ENCODE data around the gene MRPL10. TPM values are rescaled to one million over a fixed set of nuclear protein-coding genes. Genes with fewer than 3 reads are reported as not detected.

The MRPL10 gene
- total RNA-seq, 1 experiment from 2014 or later = 70.2 TPM

GRCh38 chr17:47803201-47803600 lies 28.1 kb downstream of the MRPL10 start:
- Mint-ChIP-seq H3K27ac (ENCODE audit: unreplicated experiment) (no peak overlapping the region), H3K4me3 (ENCODE audit: low read depth, unreplicated experiment) (no peak overlapping the region), H3K4me1 (ENCODE audit: low read depth, unreplicated experiment) (no peaks in the 10 kb centered on the region), H3K27me3 (ENCODE audit: unreplicated experiment) (peaks cover 45% of the 10 kb centered on the region), H3K36me3 (ENCODE audit: insufficient read depth, unreplicated experiment) (peaks cover 12% of the 10 kb centered on the region), H3K9me3 (ENCODE audit: low read depth, unreplicated experiment) (no peaks in the 10 kb centered on the region)
- no peak for DNase-seq
- intact Hi-C loops (cut with micrococcal nuclease; ENCODE audit: unreplicated experiment) = loop anchor here (2.0 kb wide), 1 partner anchor 104 kb away; no protein-coding TSS in a partner anchor
- CTCF ChIA-PET = interaction anchor here (0.5 to 2.1 kb wide), 4 partner anchors 70 to 216 kb away, joined by 3 to 6 read pairs (median 4); partner anchors contain the start of gene TBX21
- TF ChIP-seq CTCF (IDR thresholded peaks at IDR 0.05; ENCODE audit: unreplicated experiment) = no peak
- no TSS peak for BruUV-seq (replicated peaks)

DNA sequence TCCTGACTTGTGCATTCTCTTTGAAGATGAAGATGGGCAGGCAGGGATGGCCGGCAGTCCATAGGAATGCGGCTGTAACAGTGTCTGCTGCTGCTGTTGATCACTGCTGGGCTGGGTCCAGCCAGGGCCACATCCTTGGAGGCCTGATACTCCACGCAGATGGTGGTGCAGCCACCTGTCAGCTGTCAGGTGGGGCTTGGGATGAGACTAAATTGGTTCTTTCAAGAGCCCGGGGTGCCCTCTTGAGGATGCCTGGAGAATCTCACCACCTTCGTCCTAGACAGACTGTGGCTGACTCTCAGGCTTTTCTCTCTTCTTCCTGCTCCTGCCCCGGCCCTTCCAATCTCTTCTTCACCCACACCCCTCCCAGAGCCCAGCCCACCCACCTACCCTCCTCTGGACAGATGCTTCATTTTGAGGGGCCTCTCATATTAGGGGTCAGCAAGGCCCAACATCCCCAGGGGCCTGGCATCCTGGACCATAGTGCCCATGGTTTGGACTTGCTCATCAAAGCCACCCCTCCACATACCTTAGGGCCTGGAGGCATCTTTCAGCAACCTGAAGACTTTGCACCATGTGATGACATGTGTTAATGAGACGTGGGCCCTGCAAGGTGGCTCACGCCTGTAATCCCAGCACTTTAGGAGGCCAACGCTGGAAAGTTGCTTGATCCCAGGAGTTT lies 28.9 kb downstream of the MRPL10 start:
- intact Hi-C loops (cut with micrococcal nuclease; ENCODE audit: unreplicated experiment) = loop anchor here (1.0 to 2.0 kb wide), 2 partner anchors 26 to 104 kb away; no protein-coding TSS in a partner anchor
- BruUV-seq (replicated peaks) = no TSS peak
- CTCF ChIA-PET = interaction anchor here (0.5 to 2.1 kb wide), 4 partner anchors 29 to 216 kb away, joined by 3 to 6 read pairs (median 4); partner anchors contain the start of genes LRRC46, MRPL10 and TBX21
- TF ChIP-seq CTCF (IDR thresholded peaks at IDR 0.05; ENCODE audit: unreplicated experiment) = peak; percentile 75
- Mint-ChIP-seq H3K4me3 (ENCODE audit: low read depth, unreplicated experiment) (no peak overlapping the region), H3K4me1 (ENCODE audit: low read depth, unreplicated experiment) (no peaks in the 10 kb centered on the region), H3K9me3 (ENCODE audit: low read depth, unreplicated experiment) (no peaks in the 10 kb centered on the region), H3K27ac (ENCODE audit: unreplicated experiment) (no peak overlapping the region), H3K27me3 (ENCODE audit: unreplicated experiment) (peaks cover 53% of the 10 kb centered on the region), H3K36me3 (ENCODE audit: insufficient read depth, unreplicated experiment) (peaks cover 6% of the 10 kb centered on the region)
- DNase-seq = peak; percentile 83

GRCh38 chr17:47801906-47802305 lies 29.4 kb downstream of the MRPL10 start:
- TF ChIP-seq CTCF (IDR thresholded peaks at IDR 0.05; ENCODE audit: unreplicated experiment) = no peak
- intact Hi-C loops (cut with micrococcal nuclease; ENCODE audit: unreplicated experiment) = loop anchor here (1.0 to 2.0 kb wide), 2 partner anchors 26 to 103 kb away; no protein-coding TSS in a partner anchor
- no peak overlapping the region for H3K4me3 Mint-ChIP-seq (ENCODE audit: low read depth, unreplicated experiment)
- no peaks in the 10 kb centered on the region for H3K4me1 Mint-ChIP-seq (ENCODE audit: low read depth, unreplicated experiment)
- DNase-seq = no peak
- H3K36me3 Mint-ChIP-seq (ENCODE audit: insufficient read depth, unreplicated experiment) = no peaks in the 10 kb centered on the region
- H3K9me3 Mint-ChIP-seq (ENCODE audit: low read depth, unreplicated experiment) = no peaks in the 10 kb centered on the region
- H3K27ac Mint-ChIP-seq (ENCODE audit: unreplicated experiment) = no peak overlapping the region
- CTCF ChIA-PET = interaction anchor here (0.6 to 2.1 kb wide), 3 partner anchors 29 to 147 kb away, joined by 3 to 6 read pairs (median 4); partner anchors contain the start of genes LRRC46, MRPL10 and TBX21
- no TSS peak for BruUV-seq (replicated peaks)
- peaks cover 58% of the 10 kb centered on the region for H3K27me3 Mint-ChIP-seq (ENCODE audit: unreplicated experiment)

DNA sequence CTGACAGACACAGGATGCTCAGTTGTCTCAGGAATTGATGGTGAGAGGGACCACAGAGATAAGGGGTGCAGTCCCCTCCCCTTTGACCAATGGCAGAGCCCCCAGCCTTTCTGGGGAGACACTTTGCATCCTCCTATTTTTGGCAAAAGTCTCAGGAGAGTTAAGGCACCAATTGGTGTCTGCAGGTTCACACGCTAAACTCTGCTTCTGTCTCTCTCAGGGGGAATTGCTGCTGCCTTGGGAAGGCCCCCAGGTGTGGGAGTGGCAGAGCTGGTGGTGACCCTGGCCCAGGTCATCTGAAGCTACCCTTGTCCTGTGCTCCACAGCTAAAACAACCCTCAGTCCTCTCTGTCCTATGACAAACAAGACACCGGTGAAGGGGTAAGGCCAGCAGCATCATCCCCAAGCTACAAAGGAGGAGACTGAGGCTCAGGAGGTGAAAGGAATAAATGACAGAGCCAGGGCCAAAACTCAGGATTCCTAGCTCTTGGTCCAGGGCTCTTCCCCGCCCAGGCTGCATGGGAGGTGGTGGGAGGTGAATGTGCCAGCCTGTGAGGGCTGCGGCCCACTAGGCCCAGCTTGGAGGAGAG lies 30.1 kb downstream of the MRPL10 start:
- Mint-ChIP-seq H3K9me3 (ENCODE audit: low read depth, unreplicated experiment) (no peaks in the 10 kb centered on the region), H3K36me3 (ENCODE audit: insufficient read depth, unreplicated experiment) (no peaks in the 10 kb centered on the region), H3K27me3 (ENCODE audit: unreplicated experiment) (peaks cover 63% of the 10 kb centered on the region), H3K4me3 (ENCODE audit: low read depth, unreplicated experiment) (no peak overlapping the region), H3K27ac (ENCODE audit: unreplicated experiment) (no peak overlapping the region), H3K4me1 (ENCODE audit: low read depth, unreplicated experiment) (no peaks in the 10 kb centered on the region)
- TF ChIP-seq CTCF (IDR thresholded peaks at IDR 0.05; ENCODE audit: unreplicated experiment) = no peak
- no TSS peak for BruUV-seq (replicated peaks)
- intact Hi-C loops (cut with micrococcal nuclease; ENCODE audit: unreplicated experiment) = no loop called here
- no peak for DNase-seq
- CTCF ChIA-PET = interaction anchor here (0.6 to 2.1 kb wide), 4 partner anchors 30 to 146 kb away, joined by 3 to 6 read pairs (median 4); partner anchors contain the start of genes LRRC46, MRPL10 and TBX21

Data from Calu3 (cell line).